ENCODE data around the gene DUS1L.

DUS1L gene

GRCh38 chr17:82076018-82076784, 10.6 kb upstream of the DUS1L start:
- DNase-seq, result no peak

- DNase-seq, result no peak
Observed at GRCh38 chr17:82073446-82073845, 7.8 kb upstream of the DUS1L start.

DNA sequence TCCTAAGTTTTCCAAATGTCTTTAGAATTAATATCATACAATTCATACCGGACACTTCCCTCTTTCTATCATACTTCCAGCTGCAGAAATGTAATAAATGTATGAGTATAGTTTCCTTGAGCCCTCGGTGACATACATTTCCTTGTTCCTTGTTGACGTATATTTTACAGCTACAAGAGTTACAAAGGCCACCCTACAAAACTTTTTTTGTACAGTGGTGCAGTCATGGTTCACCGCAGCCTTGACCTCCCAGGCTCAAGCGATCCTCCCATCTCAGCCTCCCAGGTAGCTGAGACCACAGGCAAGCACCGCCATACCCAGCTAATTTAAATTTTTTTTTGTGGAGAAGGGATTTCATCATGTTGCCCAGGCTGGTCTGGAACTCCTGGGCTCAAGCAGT, 7.2 kb upstream of the DUS1L start:
- DNase-seq, result no peak

GRCh38 chr17:82070611-82071010, 5.0 kb upstream of the DUS1L start:
- no peak for DNase-seq

- DNase-seq, result no peak
Observed at GRCh38 chr17:82065193-82065637, 389 bp downstream of the DUS1L start.

GRCh38 chr17:82064433-82065192, 991 bp downstream of the DUS1L start:
- DNase-seq, result no peak

GRCh38 chr17:82063424-82064415, 1.9 kb downstream of the DUS1L start:
- no peak for DNase-seq

GRCh38 chr17:82062984-82063368, 2.6 kb downstream of the DUS1L start:
- no peak for DNase-seq

GRCh38 chr17:82062076-82062983, 3.3 kb downstream of the DUS1L start:
- no peak for DNase-seq

DNA sequence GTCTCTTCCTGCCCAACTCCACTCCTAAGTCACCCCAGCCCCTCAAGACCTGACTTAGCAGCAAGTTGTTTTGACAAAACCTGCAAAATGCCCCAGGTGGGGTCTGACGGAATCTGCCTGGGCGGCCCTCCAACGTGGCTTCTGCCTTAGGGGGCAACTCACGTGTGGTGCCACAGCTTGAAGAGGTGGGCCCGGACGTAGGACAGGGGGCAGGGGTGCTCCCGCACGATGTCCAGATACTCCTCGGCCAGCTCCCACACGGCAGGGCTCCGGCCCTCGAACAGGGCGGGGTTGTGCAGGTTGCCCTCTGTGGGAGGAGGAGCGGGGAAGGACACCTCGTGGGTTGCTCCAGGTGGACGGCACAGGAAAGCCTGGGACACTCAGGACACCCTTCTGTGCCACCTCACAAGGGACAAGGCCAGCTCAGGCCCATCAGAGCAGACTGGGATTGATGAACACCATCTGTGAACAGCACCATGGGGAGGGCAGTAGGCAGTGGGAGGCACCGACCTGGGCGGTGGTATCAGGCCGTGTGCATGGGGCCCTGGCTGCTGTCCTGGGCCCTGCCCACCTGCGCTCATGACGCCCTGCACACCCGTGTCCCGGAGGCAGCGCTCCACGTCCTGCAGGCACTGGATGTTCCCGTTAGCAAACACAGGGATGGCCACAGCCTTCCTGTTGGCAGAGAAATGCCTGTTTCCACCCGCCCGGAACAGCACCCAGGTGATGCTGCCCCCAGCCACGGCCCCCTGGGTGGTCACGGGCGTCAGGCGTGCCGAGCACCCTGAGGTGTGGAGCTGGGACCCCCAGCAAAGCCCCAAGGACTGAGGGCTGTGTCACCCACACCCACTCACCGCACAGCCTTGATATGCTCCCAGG, 4.3 kb downstream of the DUS1L start:
- DNase-seq, result no peak

- DNase-seq, result no peak
Observed at GRCh38 chr17:82060614-82061013, 5.0 kb downstream of the DUS1L start.

GRCh38 chr17:82060001-82060380, 5.6 kb downstream of the DUS1L start:
- DNase-seq, result no peak

DNA sequence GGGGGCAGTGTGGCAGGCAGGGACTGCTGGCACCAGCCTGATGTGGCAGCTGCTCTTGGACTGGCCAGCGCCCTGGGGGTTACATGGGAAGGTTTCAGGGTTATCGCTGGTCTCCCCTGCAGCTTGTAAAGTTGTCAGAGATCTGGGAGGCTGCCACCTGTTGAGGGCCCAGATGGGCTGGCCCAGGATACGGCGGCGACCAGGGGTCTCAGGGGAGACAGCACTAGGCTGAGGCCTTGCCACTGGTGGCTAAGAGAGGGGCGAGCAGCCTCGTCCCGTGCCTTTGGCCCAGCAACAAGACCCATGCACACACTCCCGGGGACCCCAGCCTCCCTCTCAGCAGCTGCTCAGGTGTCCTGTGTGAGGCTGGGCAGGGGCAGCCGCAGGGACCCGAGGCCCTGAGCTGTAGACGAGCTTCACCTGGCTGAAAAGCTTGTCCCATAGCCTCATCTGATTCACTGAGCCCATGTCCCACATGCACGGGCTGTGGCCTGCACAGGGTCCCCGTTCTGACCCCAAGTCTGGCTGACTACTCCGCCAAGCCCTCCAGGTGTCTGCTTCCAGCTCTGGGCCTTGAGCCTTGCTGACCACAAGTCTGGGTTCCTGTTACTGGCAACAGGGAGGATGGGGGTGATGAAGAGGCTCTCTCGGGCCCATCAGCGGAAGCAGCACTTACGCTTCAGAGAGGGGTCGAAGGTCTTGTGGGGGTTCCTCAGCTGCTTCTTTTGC, 6.2 kb downstream of the DUS1L start:
- no peak for DNase-seq

DNA sequence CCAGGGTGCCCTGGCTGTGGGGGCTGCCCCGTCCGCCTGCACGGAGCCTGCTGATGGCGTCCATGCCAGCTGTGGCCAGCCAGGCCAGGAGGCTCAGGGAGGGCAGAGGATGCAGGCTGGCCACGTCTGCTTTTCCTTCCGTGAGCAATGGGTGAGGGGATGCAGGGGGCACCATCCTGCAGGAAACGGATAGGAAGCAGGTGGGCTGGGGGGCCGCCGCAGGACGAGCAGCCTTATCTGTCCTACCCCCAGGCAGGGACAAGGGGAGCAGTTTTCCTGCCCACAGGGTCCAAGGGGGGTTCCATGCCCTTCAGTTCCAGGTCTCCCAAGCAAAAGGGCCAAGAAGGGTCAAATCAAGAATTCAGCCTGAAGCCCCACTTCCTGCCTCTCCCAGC, 6.8 kb downstream of the DUS1L start:
- no peak for DNase-seq

GRCh38 chr17:82058230-82058854, 7.3 kb downstream of the DUS1L start:
- DNase-seq, result no peak

DNA sequence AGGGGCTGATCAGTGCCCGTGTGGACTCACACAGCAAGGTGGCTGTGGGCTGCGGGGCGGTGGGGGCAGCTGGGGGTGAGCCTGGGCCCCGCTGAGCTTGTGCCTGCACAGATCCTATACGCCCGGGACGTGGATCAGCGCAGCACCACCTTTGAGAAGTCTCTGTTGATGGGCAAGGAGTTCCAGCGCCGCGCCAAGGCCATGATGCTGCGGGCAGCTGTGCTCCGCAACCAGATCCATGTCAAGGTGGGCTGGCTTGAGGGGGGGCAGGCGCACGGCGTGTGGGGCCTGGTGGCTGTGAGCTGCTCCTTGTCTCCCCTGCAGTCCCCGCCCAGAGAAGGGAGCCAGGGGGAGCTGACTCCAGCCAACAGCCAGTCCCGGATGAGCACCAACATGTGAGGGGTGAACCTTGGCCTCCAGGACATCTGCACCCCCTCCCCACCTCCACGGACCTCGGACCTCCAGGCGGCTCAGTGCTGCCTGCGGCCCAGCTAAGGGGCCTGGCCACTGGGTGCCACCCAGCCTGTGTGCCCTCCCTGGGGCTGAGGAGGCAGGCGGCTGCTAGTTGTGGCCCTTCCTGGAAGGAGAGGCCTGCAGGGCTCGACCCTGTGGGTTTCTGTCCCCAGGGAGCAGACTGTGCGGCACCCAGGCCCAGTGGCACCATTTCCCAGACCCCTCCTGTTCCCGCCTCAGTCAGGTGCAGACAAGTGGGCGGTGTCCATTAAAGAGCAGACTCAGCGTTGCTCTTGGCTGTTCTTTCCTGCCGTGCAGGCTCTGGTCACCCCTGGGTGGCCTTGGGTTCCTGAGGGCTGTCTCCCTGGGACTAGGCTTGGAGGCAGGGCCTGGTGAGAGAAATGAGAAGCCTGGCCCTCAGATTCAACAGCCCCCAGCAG, 8.6 kb downstream of the DUS1L start:
- DNase-seq, result no peak

DNA sequence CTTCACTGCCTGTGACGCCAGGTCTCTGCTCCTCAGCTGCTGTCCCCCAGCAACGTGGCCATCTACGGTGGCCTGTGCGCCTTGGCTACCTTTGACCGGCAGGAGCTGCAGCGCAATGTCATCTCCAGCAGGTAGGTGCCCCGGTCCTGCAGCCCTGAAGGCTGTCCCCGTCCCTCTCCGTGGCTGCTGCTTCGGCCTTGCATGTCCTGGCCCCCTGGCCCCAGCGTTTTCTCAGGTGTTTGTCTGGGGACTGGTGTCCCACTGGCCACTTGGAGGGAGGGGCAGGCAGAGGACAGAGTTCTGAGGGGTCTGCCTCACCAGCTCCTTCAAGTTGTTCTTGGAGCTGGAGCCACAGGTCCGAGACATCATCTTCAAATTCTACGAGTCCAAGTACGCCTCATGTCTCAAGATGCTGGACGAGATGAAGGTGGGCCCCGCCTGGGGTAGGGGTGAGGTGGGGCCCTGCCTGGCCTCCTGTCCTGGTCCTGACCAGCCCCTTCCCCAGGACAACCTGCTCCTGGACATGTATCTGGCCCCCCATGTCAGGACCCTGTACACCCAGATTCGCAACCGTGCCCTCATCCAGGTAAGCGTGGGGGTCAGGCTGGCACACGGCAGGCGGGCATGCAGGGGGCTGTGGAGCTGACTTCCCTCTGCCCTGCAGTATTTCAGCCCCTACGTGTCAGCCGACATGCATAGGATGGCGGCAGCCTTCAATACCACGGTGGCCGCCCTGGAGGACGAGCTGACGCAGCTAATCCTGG, 9.5 kb downstream of the DUS1L start:
- no peak for DNase-seq

Measured in NK-92 treated with Interleukin-12 subunit alpha and Interleukin-12 subunit beta, amount 100 ng/mL, for 24 hours (cell line).